ENCODE measurements around the gene SORCS2. TPM values are rescaled to one million over a fixed set of nuclear protein-coding genes. Genes with fewer than 3 reads are reported as not detected.
A peak's percentile ranks its signal among the peaks of the same experiment; 100 is the strongest.

Gene SORCS2
- total and polyA plus RNA-seq, 2 of the 8 experiments (the other 6 are each of a cell fraction or from before 2014, with no cell fraction given), result 0.36 to 1.8 TPM

DNA sequence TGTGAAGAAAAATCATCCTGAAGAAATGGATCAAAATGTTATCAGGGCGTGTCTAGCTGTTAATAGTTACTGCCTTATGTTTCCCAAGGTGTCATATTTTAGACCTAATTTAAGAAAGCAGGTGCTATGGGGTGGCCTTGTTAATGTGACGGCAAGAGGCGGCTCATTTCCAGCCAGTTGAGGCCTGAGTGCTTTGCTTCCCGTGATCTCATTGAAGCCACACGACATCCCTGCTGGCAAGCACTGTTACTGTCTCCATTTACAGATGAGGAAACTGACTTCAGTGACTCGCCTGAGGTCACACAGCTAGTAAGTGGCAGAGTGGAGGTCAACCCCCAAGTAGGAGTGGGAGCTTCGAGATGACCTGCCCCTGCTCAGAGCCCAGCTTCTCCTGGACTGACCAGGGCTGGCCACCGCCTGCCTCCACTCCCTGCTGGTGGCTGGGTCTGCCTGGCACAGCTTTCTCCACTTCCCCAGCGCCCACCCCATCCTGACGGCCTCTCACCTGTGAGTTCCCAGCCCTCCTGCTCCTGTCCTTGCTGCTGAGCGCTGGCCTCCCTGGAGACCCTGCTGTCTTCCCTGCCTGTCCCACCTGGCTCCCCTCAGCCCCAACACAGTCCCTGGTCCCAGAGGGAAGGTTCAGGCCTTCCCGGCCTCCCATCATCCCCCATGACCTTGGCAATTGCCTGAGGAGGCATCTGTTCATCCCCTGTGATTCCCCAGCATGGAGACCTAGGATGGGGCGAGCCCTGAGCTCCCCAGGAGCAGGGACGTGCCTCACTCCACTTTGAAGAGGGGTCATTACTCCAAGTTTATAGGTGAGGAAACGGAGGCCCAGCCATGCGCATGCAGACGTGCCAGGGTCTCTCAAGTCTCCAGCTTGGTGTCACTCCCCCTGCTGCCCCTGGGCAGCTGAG, 47.7 kb upstream of the SORCS2 start:
- H3K18ac ChIP-seq (ENCODE audit: extremely low read depth, low read length), result no peak overlapping the region; the same call in 1 of the 2 replicates
- H3K14ac ChIP-seq (ENCODE audit: insufficient read length), result no peak overlapping the region
- CTCF ChIA-PET (ENCODE audit: partially characterized antibody), result interaction anchor here (0.6 to 2.2 kb wide), 5 partner anchors 9 to 316 kb away, joined by 3 to 8 read pairs (median 3); no protein-coding TSS in a partner anchor
- no peak overlapping the region for H3K56ac ChIP-seq (replicated peaks; ENCODE audit: insufficient read length, low read depth, low read length)
- no peaks in the 10 kb centered on the region for H3K4me1 ChIP-seq (replicated peaks in 1 of 4; ENCODE audit: control insufficient read depth in 3 of 4, insufficient read depth in 4 of 4, low read length in 3 of 4)
- H3K9me3 ChIP-seq (ENCODE audit: insufficient read depth in 2 of 2, low read depth in 1 of 2, low read length in 1 of 2), result no peaks in the 10 kb centered on the region
- H2BK5ac ChIP-seq (ENCODE audit: low read depth, low read length), result no peak overlapping the region
- no peak overlapping the region for H3K9ac ChIP-seq (replicated peaks in 1 of 4; ENCODE audit: extremely low read depth in 1 of 4, low read depth in 3 of 4, low read length in 3 of 4)
- H3K27ac ChIP-seq (ENCODE audit: low read depth, low read length), result no peak overlapping the region
- DNase-seq (ENCODE audit: low read depth in 1 of 2, low spot score in 2 of 2), result no peak
- H2BK20ac ChIP-seq (ENCODE audit: low read length), result no peak overlapping the region
- no peak for TF ChIP-seq CHD1 (IDR thresholded peaks at IDR 0.05; ENCODE audit: low read depth, low read length)
- TF ChIP-seq KDM1A (IDR thresholded peaks at IDR 0.05; ENCODE audit: borderline replicate concordance, low read length), result no peak
- FAIRE-seq, result no peak
- no peaks in the 10 kb centered on the region for H3K23me2 ChIP-seq (ENCODE audit: low read depth, low read length)
- H2BK15ac ChIP-seq (ENCODE audit: low read length), result no peak overlapping the region
- H2AK5ac ChIP-seq (ENCODE audit: low read depth, low read length), result peak overlapping the region; percentile 77; the same call in 1 of the 2 replicates
- no peak overlapping the region for H2BK120ac ChIP-seq (replicated peaks; ENCODE audit: low read depth, low read length)
- no peak overlapping the region for H3K4me2 ChIP-seq (ENCODE audit: insufficient read depth in 1 of 2, low read depth in 2 of 2, low read length in 2 of 2)
- POLR2A ChIA-PET (ENCODE audit: partially characterized antibody), result interaction anchor here (0.6 to 0.7 kb wide), 2 partner anchors 10 to 814 kb away, joined by 3 to 4 read pairs; no protein-coding TSS in a partner anchor
- H4K20me1 ChIP-seq (replicated peaks in 1 of 2; ENCODE audit: control insufficient read depth in 1 of 2, insufficient read depth in 2 of 2, low read length in 2 of 2), result no peaks in the 10 kb centered on the region
- no peak overlapping the region for H2BK12ac ChIP-seq (ENCODE audit: low read depth, low read length)
- H4K5ac ChIP-seq (ENCODE audit: insufficient read length, low read depth, low read length), result no peak overlapping the region
- 82% methylated on average over 17 of the region's 17 CpGs; no CpG with 5 or more reads in 1 of the 2 experiments for WGBS, 2 experiments (ENCODE audit: extremely low coverage in 1 of 2, insufficient coverage in 1 of 2, insufficient read length in 1 of 2, insufficient replicate concordance in 2 of 2, low coverage in 1 of 2, low lambda C conversion rate in 2 of 2, missing lambda C conversion rate in 1 of 2)
- H4K91ac ChIP-seq (replicated peaks; ENCODE audit: insufficient read length, low read length), result no peak overlapping the region
- H3K4me3 ChIP-seq (ENCODE audit: extremely low read depth in 1 of 4, insufficient read depth in 2 of 4, low read depth in 3 of 4, low read length in 4 of 4), result no peak overlapping the region
- H3K27me3 ChIP-seq (replicated peaks in 1 of 4; ENCODE audit: control insufficient read depth in 3 of 4, extremely low read depth in 1 of 4, insufficient read depth in 3 of 4, low read length in 3 of 4), result no peaks in the 10 kb centered on the region
- H3K4ac ChIP-seq (replicated peaks; ENCODE audit: insufficient read length, low read depth, low read length), result no peak overlapping the region
- no peak overlapping the region for H4K8ac ChIP-seq (ENCODE audit: extremely low read depth, insufficient read depth, low read length)
- no peaks in the 10 kb centered on the region for H3K79me2 ChIP-seq (ENCODE audit: control insufficient read depth in 1 of 2, insufficient read depth in 2 of 2, low read length in 2 of 2)
- H3K23ac ChIP-seq (ENCODE audit: insufficient read length), result no peak overlapping the region
- H2AFZ ChIP-seq (ENCODE audit: low read length), result no peak overlapping the region
- no peaks in the 10 kb centered on the region for H3K79me1 ChIP-seq (ENCODE audit: low read depth, low read length)
- H3K36me3 ChIP-seq (ENCODE audit: control insufficient read depth in 2 of 4, insufficient read depth in 4 of 4, low read length in 3 of 4), result no peaks in the 10 kb centered on the region
